Forelimb muscle (tissue), 1 donor: ENCODE data around the gene KDM2A. TPM values are rescaled to one million over a fixed set of nuclear protein-coding genes. Genes with fewer than 3 reads are reported as not detected.

Source experiments
- DNase-seq: peaks from one replicate; pipeline ENCODE4 v3.0.0-alpha.2; 2013; ENCODE audit warnings: low read depth
- polyA plus RNA-seq: library from polyadenylated mRNA; unstranded; fragments of 120-200 nt; gene quantifications from one replicate; pipeline ENCODE4 v1.2.1, GENCODE V29; 2013; ENCODE audit not compliant: insufficient read length

The KDM2A gene
- 51.6 TPM for polyA plus RNA-seq

DNA sequence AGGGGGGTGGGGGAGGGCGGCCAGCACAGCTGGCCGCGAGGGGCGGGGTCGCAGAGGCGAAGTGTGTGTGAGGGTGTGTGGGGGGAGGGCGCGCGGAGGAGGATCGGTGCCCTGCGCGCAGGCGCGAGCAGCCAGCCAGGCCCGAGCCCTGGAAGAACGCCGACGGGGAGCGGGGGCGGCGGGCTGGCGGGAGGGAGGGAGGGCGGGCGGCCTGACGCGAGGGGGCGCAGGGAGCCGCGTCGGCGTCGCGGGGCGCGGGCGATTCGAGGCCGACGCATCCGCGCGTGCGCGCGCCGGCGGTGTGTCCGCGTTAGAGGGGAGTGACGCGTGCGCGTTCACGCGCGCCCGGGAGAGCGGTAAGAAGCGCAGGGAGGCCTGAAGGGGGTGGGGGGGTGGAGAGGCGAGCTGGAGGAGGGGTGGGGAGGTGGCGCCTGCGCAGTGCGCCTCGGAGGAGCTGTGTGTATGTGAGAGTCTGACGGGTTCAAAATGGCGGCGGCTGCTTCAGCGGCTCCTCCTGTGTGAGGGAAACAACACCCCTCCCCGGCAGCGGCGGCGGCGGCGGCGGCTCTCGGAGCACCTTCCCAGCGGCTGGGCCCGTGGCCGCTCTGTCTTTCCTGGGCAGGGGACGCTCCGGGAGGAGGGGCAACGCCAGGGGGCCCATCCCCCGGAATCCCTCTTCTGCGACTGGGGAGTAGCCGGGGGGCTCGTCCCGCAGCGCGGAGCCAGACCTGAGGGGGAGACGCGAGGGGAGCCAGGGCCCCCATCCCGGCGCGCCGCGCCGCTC, at the start of gene KDM2A:
Gene KDM2A (plus strand): TSS at position 463 of the 784 bp plus-strand sequence. CDS start 2,054 bp downstream, outside the sequence.
- peak; percentile 100 for DNase-seq

DNA sequence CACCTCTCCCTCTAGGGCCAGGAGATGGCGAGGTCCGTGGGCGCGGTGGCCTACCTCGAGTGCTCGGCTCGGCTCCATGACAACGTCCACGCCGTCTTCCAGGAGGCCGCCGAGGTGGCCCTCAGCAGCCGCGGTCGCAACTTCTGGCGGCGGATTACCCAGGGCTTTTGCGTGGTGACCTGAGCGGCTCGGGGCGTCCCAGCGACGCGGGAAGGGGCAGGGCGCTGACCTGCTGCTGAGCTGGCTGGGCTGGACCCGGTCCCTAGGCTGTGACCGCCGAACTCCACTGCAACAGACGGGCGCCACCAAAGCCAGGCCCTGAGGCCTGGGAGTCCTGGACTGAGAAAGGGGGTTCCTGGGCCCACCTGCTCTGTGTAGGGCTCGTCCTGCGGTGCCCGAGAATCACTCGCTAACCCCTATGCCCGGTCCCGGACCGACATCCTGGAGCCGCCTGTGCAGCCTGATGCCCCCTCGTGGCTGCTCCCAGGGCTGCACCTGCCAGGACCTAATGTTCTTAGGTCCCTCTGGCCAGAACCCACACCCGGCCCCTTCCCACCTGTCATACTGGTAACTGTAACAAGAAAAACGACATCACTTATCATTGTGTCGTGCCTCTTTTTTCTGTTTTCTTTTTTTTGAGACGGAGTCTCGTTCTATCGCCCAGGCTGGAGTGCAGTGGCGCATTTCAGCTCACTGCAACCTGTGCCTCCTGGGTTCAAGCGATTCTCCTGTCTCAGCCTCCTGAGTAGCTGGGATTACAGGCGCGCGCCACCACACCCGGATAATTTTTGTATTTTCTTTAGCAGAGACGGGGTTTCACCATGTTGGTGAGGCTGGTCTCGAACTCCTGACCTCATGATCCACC, 47.4 kb upstream of the KDM2A start:
- no peak for DNase-seq

GRCh38 chr11:67072295-67072694, 46.8 kb upstream of the KDM2A start:
- DNase-seq: no peak

GRCh38 chr11:67073908-67074307, 45.2 kb upstream of the KDM2A start:
- no peak for DNase-seq

DNA sequence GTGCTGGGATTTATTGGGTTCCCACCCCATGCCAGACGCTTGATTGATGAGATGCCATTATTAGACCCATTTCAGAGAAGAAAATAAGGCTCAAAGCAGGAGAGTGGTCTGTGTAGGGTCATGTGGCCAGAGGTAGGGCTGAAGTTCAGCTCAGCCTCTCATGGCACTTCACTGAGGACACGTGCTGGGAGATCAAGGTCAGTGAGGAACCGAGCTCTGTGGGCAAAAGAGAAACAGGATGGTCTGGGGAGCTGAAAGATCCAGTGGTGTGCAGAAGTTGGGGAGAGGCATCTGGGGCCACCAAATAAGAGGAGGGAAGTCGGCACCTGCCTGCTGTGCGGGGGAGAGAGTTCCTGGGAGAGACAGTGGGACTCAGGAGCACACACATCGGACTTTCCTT, 42.9 kb upstream of the KDM2A start:
- DNase-seq: no peak

DNA sequence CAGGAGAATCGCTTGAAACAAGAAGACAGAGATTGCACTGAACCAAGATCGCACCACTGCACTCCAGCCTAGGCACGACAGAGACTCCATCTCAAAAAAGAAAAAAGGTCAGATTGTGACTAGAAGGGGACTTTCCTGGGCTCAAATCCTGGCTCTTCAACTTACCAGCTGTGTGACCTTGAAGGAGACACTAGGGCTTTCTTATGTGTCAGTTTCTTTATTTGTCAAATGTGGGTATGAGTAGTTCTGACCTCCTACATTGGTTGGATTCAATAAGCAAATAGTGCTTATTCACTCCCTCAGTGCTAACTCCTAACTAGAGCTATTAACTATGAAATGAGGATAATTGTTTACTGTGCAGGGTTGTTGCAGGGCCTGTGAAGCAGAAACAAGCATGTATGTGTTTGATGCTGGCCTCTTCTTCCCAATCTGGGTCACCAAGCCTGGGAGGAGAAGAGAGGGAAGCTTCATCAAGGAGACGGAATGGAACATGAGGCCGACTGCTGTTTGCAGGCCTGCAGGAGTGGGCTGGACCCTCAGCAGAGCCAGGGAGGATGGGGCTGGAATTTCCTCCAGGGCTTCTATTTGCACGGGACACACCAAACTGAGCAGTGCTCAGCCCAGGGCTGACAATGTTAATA, 39.9 kb upstream of the KDM2A start:
- DNase-seq: no peak

DNA sequence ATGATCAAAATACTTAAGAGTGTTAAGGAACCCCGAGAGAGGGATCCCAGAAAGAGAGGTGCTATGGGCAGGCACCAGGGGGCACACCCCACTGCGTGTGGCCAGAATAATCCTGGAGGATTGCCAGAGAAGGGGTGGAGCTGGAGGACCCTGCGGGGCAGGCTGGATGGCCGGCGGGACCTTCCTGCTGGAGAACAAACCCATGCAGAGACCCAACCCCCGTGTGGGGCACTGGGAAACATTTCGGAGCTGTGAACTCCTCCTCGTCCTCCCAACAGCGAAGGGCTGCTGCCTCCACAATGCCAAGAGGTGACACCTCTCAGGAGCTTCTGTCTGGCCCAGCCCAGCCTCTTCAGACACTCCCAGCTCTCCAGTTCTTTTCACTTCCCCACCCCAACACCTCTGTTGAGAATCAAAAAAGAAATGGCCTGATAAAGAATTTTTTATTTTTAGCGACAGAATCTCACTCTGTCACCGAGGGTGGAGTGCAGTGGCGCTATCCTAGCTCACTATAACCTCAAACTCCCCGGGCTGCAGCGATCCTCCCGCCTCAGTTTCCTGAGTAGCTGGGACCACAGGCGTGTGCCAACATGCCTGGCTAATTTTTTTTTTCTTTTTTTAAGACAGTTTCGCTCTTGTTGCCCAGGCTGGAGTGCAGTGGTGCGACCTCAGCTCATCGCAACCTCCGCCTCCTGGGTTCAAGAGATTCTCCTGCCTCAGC, 36.8 kb upstream of the KDM2A start:
- DNase-seq: no peak

GRCh38 chr11:67083786-67084366, 35.2 kb upstream of the KDM2A start:
- DNase-seq: no peak

DNA sequence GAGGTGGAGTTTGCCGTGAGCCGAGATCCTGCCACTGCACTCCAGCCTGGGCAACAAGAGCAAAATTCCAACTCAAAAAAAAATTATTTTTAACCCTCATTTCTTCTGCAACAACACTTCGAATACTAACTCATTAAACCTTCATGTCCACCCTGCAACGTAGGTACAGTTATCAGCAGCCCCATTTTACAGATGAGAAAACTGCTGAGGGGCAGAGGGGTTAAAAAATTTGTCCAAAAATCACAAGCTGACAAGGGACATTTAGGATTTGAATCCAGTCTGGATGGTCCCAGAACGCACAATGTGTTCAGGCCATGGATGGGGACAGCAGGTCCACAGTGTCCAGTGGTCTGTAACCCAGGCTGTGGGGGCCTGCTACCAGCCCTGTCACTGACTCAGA, 33.4 kb upstream of the KDM2A start:
- DNase-seq: no peak

DNA sequence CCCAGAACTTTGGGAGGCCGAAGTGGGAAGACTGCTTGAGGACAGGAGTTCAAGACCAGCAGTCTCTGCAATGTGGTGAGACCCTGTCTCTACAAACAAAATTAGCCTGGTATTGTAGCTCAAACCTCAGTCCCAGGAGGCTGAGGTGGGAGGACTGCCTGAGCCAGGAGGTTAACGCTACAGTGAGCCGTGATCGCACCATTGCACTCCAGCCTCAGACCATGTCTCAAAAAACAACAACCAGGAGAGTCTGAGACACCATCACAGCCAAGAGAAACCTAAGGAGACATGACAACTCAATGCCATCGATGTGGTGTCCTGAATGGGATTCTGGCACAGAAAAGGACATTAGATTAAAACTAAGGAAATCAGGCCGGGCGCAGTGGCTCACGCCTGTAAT, 28.3 kb upstream of the KDM2A start:
- no peak for DNase-seq

DNA sequence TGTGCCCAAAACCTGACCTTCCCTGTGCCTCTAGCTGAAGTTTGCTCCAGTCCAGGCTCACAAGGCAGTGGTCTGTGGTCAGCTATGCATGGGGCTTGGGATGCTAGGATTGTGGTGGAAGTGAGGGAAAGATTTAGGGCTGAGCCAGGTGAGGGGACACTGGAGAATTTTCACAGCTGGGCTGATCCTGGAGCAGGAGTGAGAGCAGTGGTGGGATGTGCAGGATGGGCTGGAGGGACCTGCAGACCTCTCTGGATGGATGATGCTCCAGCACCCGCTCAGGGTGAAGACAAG, 23.9 kb upstream of the KDM2A start:
- no peak for DNase-seq

GRCh38 chr11:67098799-67099429, 20.1 kb upstream of the KDM2A start:
- no peak for DNase-seq

- no peak for DNase-seq
Measured at GRCh38 chr11:67099831-67100324, 19.2 kb upstream of the KDM2A start.

DNA sequence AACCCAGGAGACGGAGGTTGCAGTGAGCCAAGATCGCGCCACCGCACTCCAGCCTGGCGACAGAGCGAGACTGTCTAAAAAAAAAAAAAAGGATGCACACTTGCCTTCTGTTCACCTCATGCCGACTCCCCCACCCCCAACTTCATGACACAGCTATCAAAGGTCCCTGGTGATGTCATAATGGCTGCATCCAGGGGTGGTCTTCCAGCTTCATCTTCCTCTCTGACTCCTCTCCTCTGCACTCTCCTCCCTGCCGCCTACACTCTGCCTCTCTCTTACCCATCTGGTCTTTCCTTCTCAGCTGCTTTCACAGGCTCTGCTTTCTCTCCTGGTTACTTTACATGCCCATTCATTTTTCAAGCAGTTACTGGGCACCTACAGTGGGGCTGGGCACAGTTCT, 16.4 kb upstream of the KDM2A start:
- DNase-seq: no peak

- DNase-seq: no peak
Measured at GRCh38 chr11:67105964-67106363, 13.1 kb upstream of the KDM2A start.

GRCh38 chr11:67111261-67111660, 7.8 kb upstream of the KDM2A start:
- DNase-seq: no peak

- no peak for DNase-seq
Measured at GRCh38 chr11:67113231-67113721, 5.8 kb upstream of the KDM2A start.

- DNase-seq: no peak
Measured at GRCh38 chr11:67114275-67114896, 4.7 kb upstream of the KDM2A start.

DNA sequence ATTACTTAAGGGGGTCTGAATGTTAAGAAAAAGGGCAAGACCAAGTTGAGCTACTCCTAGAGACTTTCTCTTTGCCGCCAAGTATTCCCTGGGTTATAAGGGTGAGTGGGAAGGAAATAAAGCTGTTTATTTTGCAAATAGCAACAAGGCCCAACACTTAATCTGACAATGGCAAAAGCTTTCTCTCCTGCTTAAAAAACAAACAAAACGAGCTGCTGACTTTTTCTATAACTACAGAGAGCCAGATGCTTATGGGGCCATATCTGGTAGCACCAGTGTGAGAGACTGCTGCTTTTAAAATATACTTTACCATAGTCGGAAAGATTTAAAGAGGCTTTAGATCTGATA, 2.3 kb upstream of the KDM2A start:
- no peak for DNase-seq

GRCh38 chr11:67117176-67117575, 1.9 kb upstream of the KDM2A start:
- DNase-seq: no peak
